H9 (cell line): ENCODE measurements around the gene AMMECR1L. TPM values are rescaled to one million over a fixed set of nuclear protein-coding genes. Genes with fewer than 3 reads are reported as not detected.
"Not testable (repeated sequence)": the region's sequence is repeated elsewhere in the genome, so short reads cannot be mapped to it uniquely, and the experiment has no call there.

Experiments
- DNase-seq: peaks from one replicate; pipeline ENCODE4 v3.0.0-alpha.2; 2017
- H2AFZ ChIP-seq: one replicate; pipeline ENCODE4 v1.6.1; 2013; ENCODE audit warnings: mild to moderate bottlenecking, low read length, control low read depth, moderate library complexity
- H2AK5ac ChIP-seq: 2 replicates; pipeline ENCODE4 v1.6.1; 2013; ENCODE audit warnings: low read length, control low read depth, mixed read lengths; ENCODE audit not compliant: insufficient read length
- H2BK120ac ChIP-seq: one replicate; pipeline ENCODE4 v1.6.1; 2013; ENCODE audit warnings: low read depth, mild to moderate bottlenecking, low read length, control low read depth, inconsistent platforms; ENCODE audit not compliant: poor library complexity, severe bottlenecking
- H2BK12ac ChIP-seq: 2 replicates; pipeline ENCODE4 v1.6.1; 2013; ENCODE audit warnings: low read length, control low read depth, mixed read lengths, low read depth; ENCODE audit not compliant: insufficient read length
- H2BK15ac ChIP-seq: 2 replicates; pipeline ENCODE4 v1.6.1; 2013; ENCODE audit warnings: low read depth, low read length, control low read depth
- H2BK20ac ChIP-seq: one replicate; pipeline ENCODE4 v1.6.1; 2013; ENCODE audit warnings: low read depth, mild to moderate bottlenecking, low read length, control low read depth, inconsistent platforms; ENCODE audit not compliant: poor library complexity, severe bottlenecking
- H2BK5ac ChIP-seq: 2 replicates; pipeline ENCODE4 v1.6.1; 2013; ENCODE audit warnings: low read length, control low read depth, mixed read lengths; ENCODE audit not compliant: insufficient read length
- H3K14ac ChIP-seq: 2 replicates; pipeline ENCODE4 v1.6.1; 2013; ENCODE audit warnings: low read length, control low read depth; ENCODE audit not compliant: insufficient read depth
- H3K18ac ChIP-seq: 2 replicates; pipeline ENCODE4 v1.6.1; 2013; ENCODE audit warnings: low read depth, mild to moderate bottlenecking, mixed read lengths, low read length, control low read depth; ENCODE audit not compliant: insufficient read length
- H3K23ac ChIP-seq: 2 replicates; pipeline ENCODE4 v1.6.1; 2013; ENCODE audit warnings: low read length, control low read depth, mixed read lengths, low read depth; ENCODE audit not compliant: insufficient read length
- H3K23me2 ChIP-seq: 2 replicates; pipeline ENCODE4 v1.6.1; 2013; ENCODE audit warnings: low read depth, mild to moderate bottlenecking, mixed read lengths, low read length, control low read depth; ENCODE audit not compliant: insufficient read length, poor library complexity, severe bottlenecking
- H3K27ac ChIP-seq: 2 replicates; pipeline ENCODE4 v1.5.1; 2013; ENCODE audit warnings: low read length, control low read depth, mixed read lengths, low read depth; ENCODE audit not compliant: insufficient read length
- H3K27me3 ChIP-seq: 2 replicates; pipeline ENCODE4 v1.6.1; 2013; ENCODE audit warnings: low read length, control low read depth, inconsistent platforms; ENCODE audit not compliant: insufficient read depth
- H3K4ac ChIP-seq: 2 replicates; pipeline ENCODE4 v1.6.1; 2013; ENCODE audit warnings: low read depth, mild to moderate bottlenecking, control low read depth, inconsistent platforms, low read length, moderate library complexity
- H3K4me1 ChIP-seq: 2 replicates; pipeline ENCODE4 v1.6.1; 2013; ENCODE audit warnings: low read length, control low read depth, inconsistent platforms; ENCODE audit not compliant: insufficient read depth
- H3K4me2 ChIP-seq: 2 replicates; pipeline ENCODE4 v1.6.1; 2013; ENCODE audit warnings: low read length, control low read depth, mixed read lengths; ENCODE audit not compliant: insufficient read length, insufficient read depth
- H3K56ac ChIP-seq: 2 replicates; pipeline ENCODE4 v1.6.1; 2013; ENCODE audit warnings: low read depth, mild to moderate bottlenecking, mixed read lengths, low read length, control low read depth; ENCODE audit not compliant: insufficient read length
- H3K79me1 ChIP-seq: 2 replicates; pipeline ENCODE4 v1.6.1; 2013; ENCODE audit warnings: low read depth, mild to moderate bottlenecking, moderate library complexity, low read length, control low read depth, inconsistent platforms; ENCODE audit not compliant: insufficient read depth, poor library complexity, severe bottlenecking
- H3K79me2 ChIP-seq: 2 replicates; pipeline ENCODE4 v1.6.1; 2013; ENCODE audit warnings: low read length, control low read depth, inconsistent platforms; ENCODE audit not compliant: insufficient read depth
- H3K9ac ChIP-seq: 2 replicates; pipeline ENCODE4 v1.6.1; 2013; ENCODE audit warnings: low read length, control low read depth, mixed read lengths; ENCODE audit not compliant: insufficient read length; ENCODE audit errors: extremely low read depth
- H3K9me3 ChIP-seq: one replicate; pipeline ENCODE4 v1.6.1; 2013; ENCODE audit warnings: low read depth, low read length, inconsistent platforms; ENCODE audit not compliant: control insufficient read depth
- H3T11ph ChIP-seq: one replicate; pipeline ENCODE4 v1.6.1; 2013; ENCODE audit warnings: mild to moderate bottlenecking, low read length, control low read depth, inconsistent platforms
- H4K20me1 ChIP-seq: one replicate; pipeline ENCODE4 v1.6.1; 2013; ENCODE audit not compliant: control insufficient read depth, insufficient read length, insufficient read depth
- H4K5ac ChIP-seq: 2 replicates; pipeline ENCODE4 v1.6.1; 2013; ENCODE audit warnings: low read depth, mild to moderate bottlenecking, mixed read lengths, low read length, control low read depth; ENCODE audit not compliant: insufficient read length
- H4K8ac ChIP-seq: replicated peaks from 2 replicates; pipeline ENCODE4 v1.6.1; 2013; ENCODE audit warnings: low read length, control low read depth, mixed read lengths, low read depth; ENCODE audit not compliant: insufficient read length
- H4K91ac ChIP-seq: 2 replicates; pipeline ENCODE4 v1.6.1; 2013; ENCODE audit warnings: low read depth, mild to moderate bottlenecking, moderate library complexity, mixed read lengths, low read length, control low read depth; ENCODE audit not compliant: insufficient read length
- H3K27ac Mint-ChIP-seq, 3 experiments: 2 replicates in 2 of 3; 3 replicates in 1 of 3; pipeline ENCODE4 v1.8.0; 2020 to 2021; ENCODE audit warnings: mixed read lengths in 3 of 3, mild to moderate bottlenecking in 1 of 3, moderate library complexity in 1 of 3
- H3K27me3 Mint-ChIP-seq: 2 replicates; pipeline ENCODE4 v1.8.0; 2021; ENCODE audit warnings: low read depth, mild to moderate bottlenecking, moderate library complexity, mixed read lengths
- H3K36me3 Mint-ChIP-seq, 3 experiments: 2 replicates in 2 of 3; 3 replicates in 1 of 3; pipeline ENCODE4 v1.8.0; 2020 to 2021; ENCODE audit warnings: low read depth in 3 of 3, mixed read lengths in 3 of 3; ENCODE audit not compliant: insufficient read depth in 1 of 3
- H3K4me1 Mint-ChIP-seq, 2 experiments: 2 replicates each; pipeline ENCODE4 v1.8.0; 2020; ENCODE audit warnings: mixed read lengths in 2 of 2
- H3K4me3 Mint-ChIP-seq, 2 experiments: 2 replicates in 1 of 2; 3 replicates in 1 of 2; pipeline ENCODE4 v1.8.0; 2020 to 2021; ENCODE audit warnings: mild to moderate bottlenecking in 2 of 2, mixed read lengths in 2 of 2, moderate library complexity in 1 of 2
- H3K9me3 Mint-ChIP-seq, 2 experiments: 2 replicates in 1 of 2; 3 replicates in 1 of 2; pipeline ENCODE4 v1.8.0; 2020; ENCODE audit warnings: mild to moderate bottlenecking in 2 of 2, mixed read lengths in 2 of 2, moderate library complexity in 1 of 2
- WGBS: extraction: QIAGEN DNeasy Blood & Tissue Kit; methylation state at CpG from one replicate; pipeline ENCODE4 v1.1.7; 2013; ENCODE audit warnings: missing lambda C conversion rate, low lambda C conversion rate, mixed read lengths; ENCODE audit not compliant: insufficient read length; ENCODE audit errors: extremely low coverage; 5-methylcytosine and 5-hydroxymethylcytosine counted together
- total RNA-seq: library from RNA; stranded (reverse); gene quantifications from 2 replicates; pipeline ENCODE4 v1.2.1, GENCODE V29; 2021
- TF ChIP-seq, protein P1 (sequence below): fragments of 200-600 bp; sonication (generic); conservative IDR thresholded peaks from 3 replicates; pipeline ENCODE4 v1.8.0; 2021; ENCODE audit warnings: antibody characterized with exemption, mild to moderate bottlenecking

The AMMECR1L gene
- total RNA-seq, 1 experiment from 2014 or later, result 20.0 TPM

GRCh38 chr2:127829845-127830246 lies 55.9 kb downstream of the AMMECR1L start:
- H3K4ac ChIP-seq, result no peak overlapping the region
- H2BK12ac ChIP-seq, result no peak overlapping the region
- Mint-ChIP-seq H3K9me3 (peaks cover 40 to 46% of the 10 kb centered on the region in 2 experiments), H3K36me3 (peaks cover 27 to 34% (median 27%) of the 10 kb centered on the region in 3 experiments), H3K27ac (peak overlapping the region; percentile 14 to 84 (median 23); a peak in 6 of 7 replicates), H3K4me1 (peaks cover 16 to 17% of the 10 kb centered on the region in 2 experiments), H3K4me3 (no peak overlapping the region; a peak in 1 of 5 replicates), H3K27me3 (peaks cover 11% of the 10 kb centered on the region)
- no peaks in the 10 kb centered on the region for H3K79me1 ChIP-seq
- TF ChIP-seq, protein P1, sequence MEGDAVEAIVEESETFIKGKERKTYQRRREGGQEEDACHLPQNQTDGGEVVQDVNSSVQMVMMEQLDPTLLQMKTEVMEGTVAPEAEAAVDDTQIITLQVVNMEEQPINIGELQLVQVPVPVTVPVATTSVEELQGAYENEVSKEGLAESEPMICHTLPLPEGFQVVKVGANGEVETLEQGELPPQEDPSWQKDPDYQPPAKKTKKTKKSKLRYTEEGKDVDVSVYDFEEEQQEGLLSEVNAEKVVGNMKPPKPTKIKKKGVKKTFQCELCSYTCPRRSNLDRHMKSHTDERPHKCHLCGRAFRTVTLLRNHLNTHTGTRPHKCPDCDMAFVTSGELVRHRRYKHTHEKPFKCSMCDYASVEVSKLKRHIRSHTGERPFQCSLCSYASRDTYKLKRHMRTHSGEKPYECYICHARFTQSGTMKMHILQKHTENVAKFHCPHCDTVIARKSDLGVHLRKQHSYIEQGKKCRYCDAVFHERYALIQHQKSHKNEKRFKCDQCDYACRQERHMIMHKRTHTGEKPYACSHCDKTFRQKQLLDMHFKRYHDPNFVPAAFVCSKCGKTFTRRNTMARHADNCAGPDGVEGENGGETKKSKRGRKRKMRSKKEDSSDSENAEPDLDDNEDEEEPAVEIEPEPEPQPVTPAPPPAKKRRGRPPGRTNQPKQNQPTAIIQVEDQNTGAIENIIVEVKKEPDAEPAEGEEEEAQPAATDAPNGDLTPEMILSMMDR, result no peak
- H3K23me2 ChIP-seq, result no peaks in the 10 kb centered on the region
- H4K5ac ChIP-seq, result peak overlapping the region; percentile 69
- H3K18ac ChIP-seq, result peak overlapping the region; percentile 53
- peak overlapping the region; percentile 93 for H3K27ac ChIP-seq
- no peak overlapping the region for H2BK20ac ChIP-seq
- peak overlapping the region; percentile 15 for H2AFZ ChIP-seq
- H4K20me1 ChIP-seq, result no peaks in the 10 kb centered on the region
- H3K4me1 ChIP-seq, result peaks cover 4% of the 10 kb centered on the region; the same call in 1 of the 2 replicates
- H3K9ac ChIP-seq, result no peak overlapping the region
- H2BK120ac ChIP-seq, result no peak overlapping the region
- H3K14ac ChIP-seq, result peak overlapping the region; percentile 33; the same call in 1 of the 2 replicates
- H3K23ac ChIP-seq, result peak overlapping the region; percentile 27
- H3T11ph ChIP-seq, result no peak overlapping the region
- H3K4me2 ChIP-seq, result peak overlapping the region; percentile 14
- no peak overlapping the region for H4K91ac ChIP-seq
- H3K9me3 ChIP-seq, result peaks cover 17% of the 10 kb centered on the region
- H2BK15ac ChIP-seq, result no peak overlapping the region
- WGBS, result no CpG with 5 or more reads among the region's 5 CpGs
- no peaks in the 10 kb centered on the region for H3K27me3 ChIP-seq
- DNase-seq, result peak; percentile 71
- no peak overlapping the region for H2AK5ac ChIP-seq
- H4K8ac ChIP-seq, result no peak overlapping the region
- no peaks in the 10 kb centered on the region for H3K79me2 ChIP-seq
- H3K56ac ChIP-seq, result no peak overlapping the region
- peak overlapping the region; percentile 77 for H2BK5ac ChIP-seq

DNA sequence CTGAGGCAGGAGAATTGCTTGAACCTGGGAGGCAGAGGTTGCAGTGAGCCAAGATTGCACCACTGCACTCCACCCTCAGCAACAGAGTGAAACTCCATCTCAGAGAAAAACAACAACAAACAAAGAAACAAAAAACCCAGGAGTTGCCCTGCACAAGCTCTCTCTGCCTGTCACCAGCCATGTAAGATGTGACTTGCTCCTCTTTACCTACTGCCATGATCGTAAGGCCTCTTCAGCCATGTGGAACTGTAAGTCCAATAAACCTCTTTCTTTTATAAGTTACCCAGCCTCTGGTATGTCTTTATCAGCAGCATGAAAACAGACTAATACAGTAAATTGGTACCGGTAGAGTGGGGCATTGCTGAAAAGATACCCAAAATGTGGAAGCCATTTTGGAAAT lies 59.0 kb downstream of the AMMECR1L start:
- peaks cover 25% of the 10 kb centered on the region for H3K9me3 ChIP-seq

More for the DNA sequence above, 59.0 kb downstream of the AMMECR1L start:
- H3K4me3 Mint-ChIP-seq, H3K56ac ChIP-seq, H3K18ac ChIP-seq, H3K27ac ChIP-seq, H4K20me1 ChIP-seq, H3K27me3 ChIP-seq, H2BK120ac ChIP-seq, H3K79me1 ChIP-seq, H3K23me2 ChIP-seq, H2AFZ ChIP-seq, H4K5ac ChIP-seq, H4K8ac ChIP-seq, H4K91ac ChIP-seq, H3K23ac ChIP-seq, H3K4me1 ChIP-seq, H2BK12ac ChIP-seq, DNase-seq, H2BK15ac ChIP-seq, H3K79me2 ChIP-seq, H3K9ac ChIP-seq, H3K4me2 ChIP-seq, H3T11ph ChIP-seq, H3K14ac ChIP-seq, H2BK20ac ChIP-seq, H2AK5ac ChIP-seq, H2BK5ac ChIP-seq, H3K27ac Mint-ChIP-seq, H3K4ac ChIP-seq: not testable (repeated sequence)
- Mint-ChIP-seq H3K36me3 (peaks cover 27 to 34% (median 34%) of the 10 kb centered on the region in 3 experiments), H3K9me3 (peaks cover 50 to 59% of the 10 kb centered on the region in 2 experiments), H3K27me3 (peaks cover 15% of the 10 kb centered on the region), H3K4me1 (peaks cover 16 to 17% of the 10 kb centered on the region in 2 experiments)
- WGBS, result no CpG with 5 or more reads among the region's 2 CpGs
